ENCODE measurements around the gene UGT1A5.

GRCh38 chr2:233688341-233688740, 24.4 kb upstream of the UGT1A5 start:
- TF ChIP-seq, protein P1, sequence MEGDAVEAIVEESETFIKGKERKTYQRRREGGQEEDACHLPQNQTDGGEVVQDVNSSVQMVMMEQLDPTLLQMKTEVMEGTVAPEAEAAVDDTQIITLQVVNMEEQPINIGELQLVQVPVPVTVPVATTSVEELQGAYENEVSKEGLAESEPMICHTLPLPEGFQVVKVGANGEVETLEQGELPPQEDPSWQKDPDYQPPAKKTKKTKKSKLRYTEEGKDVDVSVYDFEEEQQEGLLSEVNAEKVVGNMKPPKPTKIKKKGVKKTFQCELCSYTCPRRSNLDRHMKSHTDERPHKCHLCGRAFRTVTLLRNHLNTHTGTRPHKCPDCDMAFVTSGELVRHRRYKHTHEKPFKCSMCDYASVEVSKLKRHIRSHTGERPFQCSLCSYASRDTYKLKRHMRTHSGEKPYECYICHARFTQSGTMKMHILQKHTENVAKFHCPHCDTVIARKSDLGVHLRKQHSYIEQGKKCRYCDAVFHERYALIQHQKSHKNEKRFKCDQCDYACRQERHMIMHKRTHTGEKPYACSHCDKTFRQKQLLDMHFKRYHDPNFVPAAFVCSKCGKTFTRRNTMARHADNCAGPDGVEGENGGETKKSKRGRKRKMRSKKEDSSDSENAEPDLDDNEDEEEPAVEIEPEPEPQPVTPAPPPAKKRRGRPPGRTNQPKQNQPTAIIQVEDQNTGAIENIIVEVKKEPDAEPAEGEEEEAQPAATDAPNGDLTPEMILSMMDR (IDR thresholded peaks at IDR 0.05) = no peak
- no peak for TF ChIP-seq EZH2 (IDR thresholded peaks at IDR 0.05)

All from neural progenitor cell (in vitro differentiated cells).